MM.1S (cell line): ENCODE measurements around the gene C16orf46.

Source experiments
- DNase-seq: peaks from one replicate; pipeline ENCODE4 v3.0.0-alpha.2; 2015
- H2AFZ ChIP-seq: fragments of 300-600 bp; sonication (generic); 2 replicates; pipeline ENCODE4 v1.6.0; 2016; ENCODE audit warnings: antibody characterized with exemption, low read length
- H3F3A ChIP-seq: fragments of 300-600 bp; sonication (generic); 2 replicates; pipeline ENCODE4 v1.6.1; 2016; ENCODE audit warnings: mild to moderate bottlenecking, antibody characterized with exemption, low read length, moderate library complexity, mixed read lengths; ENCODE audit not compliant: insufficient read depth
- H3K27ac ChIP-seq: fragments of 300-600 bp; sonication (generic); 2 replicates; pipeline ENCODE4 v1.5.1; 2016; ENCODE audit warnings: mild to moderate bottlenecking, low read length
- H3K27me3 ChIP-seq: fragments of 300-600 bp; sonication (generic); replicated peaks from 2 replicates; pipeline ENCODE4 v1.6.0; 2016; ENCODE audit warnings: low read length; ENCODE audit not compliant: insufficient read depth
- H3K36me3 ChIP-seq: fragments of 300-600 bp; sonication (generic); replicated peaks from 2 replicates; pipeline ENCODE4 v1.6.1; 2016; ENCODE audit warnings: mild to moderate bottlenecking, low read length, mixed read lengths; ENCODE audit not compliant: insufficient read depth
- H3K4me1 ChIP-seq: fragments of 300-600 bp; sonication (generic); 2 replicates; pipeline ENCODE4 v1.6.1; 2016; ENCODE audit warnings: low read length, mixed read lengths
- H3K4me2 ChIP-seq: fragments of 300-600 bp; sonication (generic); 2 replicates; pipeline ENCODE4 v1.6.0; 2016; ENCODE audit warnings: low read depth, low read length
- H3K4me3 ChIP-seq: fragments of 300-600 bp; sonication (generic); 2 replicates; pipeline ENCODE4 v1.5.1; 2016; ENCODE audit warnings: low read length, mixed read lengths
- H3K79me2 ChIP-seq: fragments of 300-600 bp; sonication (generic); 2 replicates; pipeline ENCODE4 v1.6.1; 2016; ENCODE audit warnings: mixed run types, low read length, mixed read lengths
- H3K9ac ChIP-seq: fragments of 300-600 bp; sonication (generic); 2 replicates; pipeline ENCODE4 v1.6.1; 2016; ENCODE audit warnings: low read length, mixed read lengths
- H3K9me2 ChIP-seq: fragments of 300-600 bp; sonication (generic); replicated peaks from 2 replicates; pipeline ENCODE4 v1.6.1; 2016; ENCODE audit warnings: mild to moderate bottlenecking, low read length, mixed read lengths; ENCODE audit not compliant: insufficient read depth
- H3K9me3 ChIP-seq: fragments of 300-600 bp; sonication (generic); replicated peaks from 2 replicates; pipeline ENCODE4 v1.6.1; 2016; ENCODE audit warnings: mild to moderate bottlenecking, low read length, mixed read lengths; ENCODE audit not compliant: insufficient read depth
- H4K20me1 ChIP-seq: fragments of 300-600 bp; sonication (generic); 2 replicates; pipeline ENCODE4 v1.6.1; 2016; ENCODE audit warnings: mild to moderate bottlenecking, low read length, moderate library complexity, mixed read lengths; ENCODE audit not compliant: insufficient read depth
- EZH2 ChIP-seq: fragments of 300-600 bp; sonication (generic); optimal IDR thresholded peaks from 2 replicates; pipeline ENCODE3; 2017; ENCODE audit warnings: low read depth, mild to moderate bottlenecking, antibody characterized with exemption, low read length, mixed read lengths
- EZH2phosphoT487 ChIP-seq: fragments of 300-600 bp; sonication (generic); IDR thresholded peaks from 2 replicates; pipeline ENCODE4 v1.6.1; 2018; ENCODE audit warnings: antibody characterized with exemption, low read length
- TF ChIP-seq, protein P1 (sequence below): fragments of 300-600 bp; sonication (generic); IDR thresholded peaks from 2 replicates; pipeline ENCODE4 v1.5.1; 2016; ENCODE audit warnings: antibody characterized with exemption, low read length, mixed read lengths

Gene C16orf46

DNA sequence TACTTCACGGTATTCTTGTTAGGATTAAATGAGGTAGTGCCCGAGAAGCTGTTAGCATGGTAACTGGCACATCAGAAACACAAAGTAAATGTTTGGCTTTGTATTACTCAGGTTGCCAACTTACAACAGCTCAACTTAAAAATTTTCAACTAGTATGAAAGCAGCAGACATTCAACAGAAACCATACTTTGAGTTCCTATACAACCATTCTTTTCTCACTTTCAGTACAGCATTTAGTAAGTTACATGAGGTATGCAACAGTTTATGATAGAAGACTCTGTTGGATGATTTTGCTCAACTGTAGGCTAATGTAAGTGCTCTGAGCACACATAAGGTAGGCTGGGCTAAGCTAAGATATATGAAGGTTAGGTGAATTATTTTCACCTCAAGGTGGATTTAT is 62.4 kb downstream of the C16orf46 start:
- H3K9me2 ChIP-seq = no peaks in the 10 kb centered on the region
- H3K4me3 ChIP-seq = no peak overlapping the region
- peaks cover 5% of the 10 kb centered on the region; the same call in 1 of the 2 replicates for H3K36me3 ChIP-seq
- DNase-seq = no peak
- H3K4me2 ChIP-seq = no peak overlapping the region
- peaks cover 20% of the 10 kb centered on the region for H3K79me2 ChIP-seq
- no peaks in the 10 kb centered on the region for H4K20me1 ChIP-seq
- no peak overlapping the region for H3K27ac ChIP-seq
- no peak overlapping the region for H3K9ac ChIP-seq
- H3F3A ChIP-seq = no peaks in the 10 kb centered on the region
- TF ChIP-seq EZH2phosphoT487 = no peak
- TF ChIP-seq EZH2 = no peak
- TF ChIP-seq, protein P1, sequence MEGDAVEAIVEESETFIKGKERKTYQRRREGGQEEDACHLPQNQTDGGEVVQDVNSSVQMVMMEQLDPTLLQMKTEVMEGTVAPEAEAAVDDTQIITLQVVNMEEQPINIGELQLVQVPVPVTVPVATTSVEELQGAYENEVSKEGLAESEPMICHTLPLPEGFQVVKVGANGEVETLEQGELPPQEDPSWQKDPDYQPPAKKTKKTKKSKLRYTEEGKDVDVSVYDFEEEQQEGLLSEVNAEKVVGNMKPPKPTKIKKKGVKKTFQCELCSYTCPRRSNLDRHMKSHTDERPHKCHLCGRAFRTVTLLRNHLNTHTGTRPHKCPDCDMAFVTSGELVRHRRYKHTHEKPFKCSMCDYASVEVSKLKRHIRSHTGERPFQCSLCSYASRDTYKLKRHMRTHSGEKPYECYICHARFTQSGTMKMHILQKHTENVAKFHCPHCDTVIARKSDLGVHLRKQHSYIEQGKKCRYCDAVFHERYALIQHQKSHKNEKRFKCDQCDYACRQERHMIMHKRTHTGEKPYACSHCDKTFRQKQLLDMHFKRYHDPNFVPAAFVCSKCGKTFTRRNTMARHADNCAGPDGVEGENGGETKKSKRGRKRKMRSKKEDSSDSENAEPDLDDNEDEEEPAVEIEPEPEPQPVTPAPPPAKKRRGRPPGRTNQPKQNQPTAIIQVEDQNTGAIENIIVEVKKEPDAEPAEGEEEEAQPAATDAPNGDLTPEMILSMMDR = no peak
- H3K9me3 ChIP-seq = no peaks in the 10 kb centered on the region
- no peak overlapping the region for H2AFZ ChIP-seq
- H3K27me3 ChIP-seq = no peaks in the 10 kb centered on the region
- H3K4me1 ChIP-seq = no peaks in the 10 kb centered on the region

DNA sequence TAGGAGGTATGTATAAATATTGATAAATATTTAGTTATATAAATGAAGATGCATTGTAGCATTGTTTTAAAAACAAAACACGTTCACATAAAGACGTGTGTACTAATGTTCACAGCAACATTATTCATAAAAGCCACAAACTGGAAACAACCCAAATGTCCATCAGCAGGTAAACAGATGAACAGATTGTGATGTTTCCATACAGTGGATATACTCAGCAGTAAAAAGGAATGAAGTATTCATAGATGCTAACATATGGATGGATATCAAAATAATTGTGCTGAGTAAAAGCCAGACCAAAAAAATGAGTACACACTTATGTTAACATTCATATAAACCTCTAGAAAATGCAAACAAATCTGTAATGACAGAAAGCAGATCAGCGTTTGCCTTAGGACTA is 64.1 kb downstream of the C16orf46 start:
- H3F3A ChIP-seq = no peaks in the 10 kb centered on the region
- H3K9ac ChIP-seq = no peak overlapping the region
- H3K27ac ChIP-seq = no peak overlapping the region
- no peaks in the 10 kb centered on the region for H3K9me3 ChIP-seq
- H2AFZ ChIP-seq = no peak overlapping the region
- peaks cover 37% of the 10 kb centered on the region for H3K79me2 ChIP-seq
- H4K20me1 ChIP-seq = no peaks in the 10 kb centered on the region
- no peak for DNase-seq
- no peak overlapping the region for H3K4me2 ChIP-seq
- H3K4me3 ChIP-seq = no peak overlapping the region
- TF ChIP-seq, protein P1 = no peak
- no peak for TF ChIP-seq EZH2
- no peak for TF ChIP-seq EZH2phosphoT487
- H3K27me3 ChIP-seq = no peaks in the 10 kb centered on the region
- peaks cover 5% of the 10 kb centered on the region; the same call in 1 of the 2 replicates for H3K36me3 ChIP-seq
- H3K9me2 ChIP-seq = no peaks in the 10 kb centered on the region
- H3K4me1 ChIP-seq = no peaks in the 10 kb centered on the region
